ENCODE data around the gene SLC66A1.

DNA sequence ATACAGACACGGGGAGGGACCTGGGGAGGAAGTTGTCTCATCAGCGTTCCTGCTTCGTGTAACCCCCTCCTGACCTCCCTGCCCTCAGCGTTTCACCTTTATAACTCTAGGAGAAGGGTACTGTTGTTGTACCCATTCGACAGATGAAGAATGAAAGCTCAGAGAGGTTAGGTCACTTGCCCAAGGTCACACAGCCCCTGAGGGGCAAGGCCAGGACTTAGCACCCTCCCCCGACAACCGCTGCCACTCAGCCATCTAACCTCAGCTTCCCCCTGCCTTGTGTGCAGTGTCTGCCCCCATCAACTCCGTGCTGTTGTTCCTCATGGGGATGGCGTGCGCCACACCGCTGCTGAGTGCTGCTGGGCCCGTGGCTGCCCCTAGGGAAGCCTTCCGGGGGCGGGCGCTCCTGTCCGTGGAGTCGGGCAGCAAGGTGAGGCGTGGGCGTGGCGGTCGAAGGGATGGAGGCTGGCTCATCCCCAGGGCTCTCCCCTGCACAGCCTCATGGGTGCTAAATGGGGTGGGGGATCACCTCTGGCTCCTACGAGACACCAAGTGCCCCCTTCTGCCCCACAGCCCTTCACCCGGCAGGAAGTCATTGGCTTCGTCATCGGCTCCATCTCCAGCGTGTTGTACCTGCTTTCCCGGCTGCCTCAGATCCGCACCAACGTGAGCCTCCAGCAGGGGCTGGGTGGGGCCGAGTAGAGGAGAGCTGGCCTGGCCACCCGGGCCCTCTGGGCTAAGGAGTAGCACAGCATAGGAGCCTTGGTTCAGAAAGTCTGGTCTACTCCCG lies 14.0 kb downstream of the SLC66A1 start:
- TF ChIP-seq POLR2A (IDR thresholded peaks at IDR 0.05), result no peak
- TF ChIP-seq, protein P1, sequence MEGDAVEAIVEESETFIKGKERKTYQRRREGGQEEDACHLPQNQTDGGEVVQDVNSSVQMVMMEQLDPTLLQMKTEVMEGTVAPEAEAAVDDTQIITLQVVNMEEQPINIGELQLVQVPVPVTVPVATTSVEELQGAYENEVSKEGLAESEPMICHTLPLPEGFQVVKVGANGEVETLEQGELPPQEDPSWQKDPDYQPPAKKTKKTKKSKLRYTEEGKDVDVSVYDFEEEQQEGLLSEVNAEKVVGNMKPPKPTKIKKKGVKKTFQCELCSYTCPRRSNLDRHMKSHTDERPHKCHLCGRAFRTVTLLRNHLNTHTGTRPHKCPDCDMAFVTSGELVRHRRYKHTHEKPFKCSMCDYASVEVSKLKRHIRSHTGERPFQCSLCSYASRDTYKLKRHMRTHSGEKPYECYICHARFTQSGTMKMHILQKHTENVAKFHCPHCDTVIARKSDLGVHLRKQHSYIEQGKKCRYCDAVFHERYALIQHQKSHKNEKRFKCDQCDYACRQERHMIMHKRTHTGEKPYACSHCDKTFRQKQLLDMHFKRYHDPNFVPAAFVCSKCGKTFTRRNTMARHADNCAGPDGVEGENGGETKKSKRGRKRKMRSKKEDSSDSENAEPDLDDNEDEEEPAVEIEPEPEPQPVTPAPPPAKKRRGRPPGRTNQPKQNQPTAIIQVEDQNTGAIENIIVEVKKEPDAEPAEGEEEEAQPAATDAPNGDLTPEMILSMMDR (IDR thresholded peaks at IDR 0.05), result no peak
